Neural cell (in vitro differentiated cells): ENCODE results near the gene FERMT2.

ENCODE experiments used
- EP300 ChIP-seq: fragments of 450-650 bp; conservative IDR thresholded peaks from 2 replicates; pipeline ENCODE4 v1.6.1; 2014; ENCODE audit warnings: antibody characterized with exemption, mild to moderate bottlenecking, moderate library complexity; ENCODE audit not compliant: poor library complexity, severe bottlenecking
- MXI1 ChIP-seq: fragments of 450-650 bp; conservative IDR thresholded peaks from 2 replicates; pipeline ENCODE4 v1.6.1; 2014; ENCODE audit warnings: antibody characterized with exemption, mild to moderate bottlenecking; ENCODE audit not compliant: poor library complexity, severe bottlenecking
- POLR2AphosphoS5 ChIP-seq: IDR thresholded peaks from 2 replicates; pipeline ENCODE4 v1.6.1; 2012
- TF ChIP-seq, protein P1 (sequence below): fragments of 450-650 bp; IDR thresholded peaks from 2 replicates; pipeline ENCODE4 v1.5.1; 2014; ENCODE audit warnings: antibody characterized with exemption, mild to moderate bottlenecking, moderate library complexity; ENCODE audit not compliant: poor library complexity, severe bottlenecking

DNA sequence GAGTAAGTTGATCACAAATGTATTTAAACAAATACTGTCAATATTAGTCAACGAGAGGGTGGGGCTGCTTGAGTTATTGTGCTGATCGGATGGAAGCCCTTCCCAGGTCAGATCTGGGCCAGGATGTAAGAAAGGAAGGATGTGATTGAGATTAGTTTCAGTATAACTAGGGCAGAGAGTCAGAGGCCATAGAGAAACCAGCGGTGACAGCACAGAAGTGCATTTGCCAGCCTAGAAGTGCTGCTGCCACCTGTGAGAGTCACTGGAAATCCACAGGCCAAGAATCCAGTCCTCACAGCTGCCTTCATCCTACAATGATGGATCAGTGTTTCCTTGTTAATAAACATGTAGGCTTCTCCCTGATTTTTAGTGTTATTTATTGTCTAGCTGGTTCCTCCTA lies 9.8 kb upstream of the FERMT2 start:
- TF ChIP-seq, protein P1, sequence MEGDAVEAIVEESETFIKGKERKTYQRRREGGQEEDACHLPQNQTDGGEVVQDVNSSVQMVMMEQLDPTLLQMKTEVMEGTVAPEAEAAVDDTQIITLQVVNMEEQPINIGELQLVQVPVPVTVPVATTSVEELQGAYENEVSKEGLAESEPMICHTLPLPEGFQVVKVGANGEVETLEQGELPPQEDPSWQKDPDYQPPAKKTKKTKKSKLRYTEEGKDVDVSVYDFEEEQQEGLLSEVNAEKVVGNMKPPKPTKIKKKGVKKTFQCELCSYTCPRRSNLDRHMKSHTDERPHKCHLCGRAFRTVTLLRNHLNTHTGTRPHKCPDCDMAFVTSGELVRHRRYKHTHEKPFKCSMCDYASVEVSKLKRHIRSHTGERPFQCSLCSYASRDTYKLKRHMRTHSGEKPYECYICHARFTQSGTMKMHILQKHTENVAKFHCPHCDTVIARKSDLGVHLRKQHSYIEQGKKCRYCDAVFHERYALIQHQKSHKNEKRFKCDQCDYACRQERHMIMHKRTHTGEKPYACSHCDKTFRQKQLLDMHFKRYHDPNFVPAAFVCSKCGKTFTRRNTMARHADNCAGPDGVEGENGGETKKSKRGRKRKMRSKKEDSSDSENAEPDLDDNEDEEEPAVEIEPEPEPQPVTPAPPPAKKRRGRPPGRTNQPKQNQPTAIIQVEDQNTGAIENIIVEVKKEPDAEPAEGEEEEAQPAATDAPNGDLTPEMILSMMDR: no peak
- TF ChIP-seq EP300: no peak
- TF ChIP-seq MXI1: no peak
- TF ChIP-seq POLR2AphosphoS5: no peak
